Stimulated activated naive CD4-positive, alpha-beta T cell (primary cell): ENCODE measurements around the gene SMCHD1.
"Not testable (repeated sequence)": the region's sequence is repeated elsewhere in the genome, so short reads cannot be mapped to it uniquely, and the experiment has no call there.

ENCODE experiments used
- DNase-seq, 6 experiments: peaks; one replicate each; lab custom pipeline; 2025; lab: John Stamatoyannopoulos, UW

The SMCHD1 gene

DNA sequence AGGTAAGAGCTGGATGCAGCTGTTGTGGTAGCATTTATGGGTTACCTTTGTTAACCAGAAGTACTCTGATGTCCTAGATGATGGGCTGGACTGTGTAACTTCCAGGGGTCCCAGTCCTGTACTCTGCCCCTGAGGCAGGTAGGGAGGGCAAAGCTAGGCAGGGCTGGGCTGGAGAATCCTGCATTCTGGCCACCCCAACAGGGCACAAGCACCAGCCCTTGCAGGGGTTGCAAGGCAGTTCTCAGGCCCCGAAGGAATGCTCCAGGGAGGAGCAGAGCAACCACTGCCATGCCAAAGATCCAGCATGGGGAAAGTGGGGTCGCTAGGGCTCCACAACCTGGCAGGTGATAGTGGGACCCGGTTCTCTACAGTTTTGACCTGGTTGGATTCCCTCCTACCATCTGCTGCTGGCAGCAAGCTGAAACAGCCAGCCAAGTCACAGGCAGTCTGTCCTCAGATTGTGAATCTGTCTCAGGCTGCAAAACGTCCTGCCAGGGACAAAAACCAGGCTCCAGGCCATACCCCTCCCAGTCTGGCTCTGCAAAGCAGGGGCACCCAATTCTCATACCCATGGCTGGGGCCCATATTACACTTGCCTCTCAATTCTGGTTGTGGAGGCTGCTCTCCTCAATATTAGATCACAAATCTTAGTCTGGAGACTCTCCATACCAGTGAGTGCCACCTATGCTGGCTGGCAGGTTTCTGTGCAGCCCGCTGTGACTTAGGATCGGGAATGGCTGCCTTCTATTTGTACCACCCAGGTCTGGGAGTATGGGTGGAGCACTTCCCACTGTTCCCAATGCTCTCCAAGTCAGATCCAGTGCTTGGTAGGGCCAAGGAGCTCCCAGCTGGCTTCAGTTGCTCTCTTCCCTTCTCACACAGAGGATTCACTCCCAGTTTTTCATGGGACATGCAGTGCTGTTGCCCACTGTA, 61.1 kb downstream of the SMCHD1 start:
- no peak for DNase-seq

DNA sequence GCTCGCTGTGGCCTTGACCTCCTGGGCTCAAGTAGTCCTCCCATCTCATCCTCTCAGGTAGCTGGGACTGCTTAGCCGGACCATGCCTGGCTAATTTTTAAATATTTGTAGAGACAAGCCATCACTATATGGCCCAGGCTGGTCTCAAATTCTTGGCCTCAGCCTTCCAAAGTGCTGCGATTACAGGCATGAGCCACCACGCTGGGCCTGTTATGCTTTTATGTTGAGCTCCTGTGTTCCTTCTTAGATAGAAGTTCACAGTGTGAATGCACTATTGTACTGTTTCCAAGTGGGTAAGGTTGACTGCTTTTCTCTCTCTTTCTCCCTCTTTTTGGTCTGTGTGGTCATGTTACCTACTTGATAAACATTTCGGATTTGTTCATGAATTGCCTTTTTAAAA, 61.9 kb downstream of the SMCHD1 start:
- DNase-seq = no peak

DNA sequence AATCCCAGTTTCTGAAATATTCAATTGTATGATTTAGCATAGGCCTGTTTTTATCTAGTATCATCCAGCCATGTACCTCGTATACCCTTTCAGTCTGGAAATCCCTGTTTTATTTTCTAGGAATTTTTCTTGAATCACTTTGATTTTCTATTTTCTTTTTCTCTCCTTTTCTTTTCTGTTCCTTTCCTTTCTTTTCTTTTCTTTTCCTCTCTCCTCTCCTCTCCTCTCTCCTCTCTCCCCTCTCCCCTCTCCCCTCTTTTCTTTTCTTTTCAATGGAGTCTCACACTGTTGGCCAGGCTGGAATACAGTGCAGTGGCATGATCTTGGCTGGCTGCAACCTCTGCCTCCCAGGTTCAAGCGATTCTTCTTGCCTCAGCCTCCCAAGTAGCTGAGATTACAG, 63.5 kb downstream of the SMCHD1 start:
- DNase-seq = no peak

DNA sequence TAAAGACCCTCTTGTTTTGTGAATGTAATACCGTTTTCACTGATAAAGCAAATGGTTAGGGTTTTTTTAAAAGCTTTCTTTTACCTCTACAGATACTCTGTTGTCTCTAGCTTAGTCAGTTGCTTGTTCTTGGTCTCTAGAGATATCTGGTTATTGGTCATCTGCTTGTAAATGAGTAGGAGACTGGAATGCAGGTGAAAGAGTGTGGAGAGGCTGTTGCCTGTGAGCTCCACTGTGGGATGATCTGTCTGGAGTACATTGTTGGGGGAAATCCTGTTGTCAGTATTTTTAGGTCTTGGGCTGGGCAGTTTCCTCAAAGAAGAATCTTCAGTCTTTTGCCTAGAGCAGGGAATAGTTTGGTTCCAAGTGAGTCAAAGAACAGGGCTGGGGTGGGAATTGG, 67.7 kb downstream of the SMCHD1 start:
- no peak for DNase-seq

DNA sequence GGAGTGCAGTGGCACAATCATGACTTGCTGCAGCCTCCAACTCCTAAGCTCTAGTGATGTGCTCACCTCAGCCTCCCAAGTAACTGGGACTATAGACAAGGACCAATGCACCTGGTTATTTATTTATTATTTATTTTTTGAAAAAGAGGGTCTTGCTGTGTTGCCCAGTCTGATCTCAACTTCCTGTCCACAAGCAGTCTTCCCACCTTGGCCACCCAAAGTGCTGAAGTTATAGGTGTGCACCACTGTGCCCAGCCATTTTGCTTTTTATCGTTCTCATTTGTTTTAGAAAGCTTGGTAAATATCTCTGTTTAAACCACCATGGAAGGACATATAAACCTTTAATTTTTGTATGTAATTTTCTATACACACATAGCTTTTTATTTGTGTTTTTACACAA, 74.2 kb downstream of the SMCHD1 start:
- no peak for DNase-seq

DNA sequence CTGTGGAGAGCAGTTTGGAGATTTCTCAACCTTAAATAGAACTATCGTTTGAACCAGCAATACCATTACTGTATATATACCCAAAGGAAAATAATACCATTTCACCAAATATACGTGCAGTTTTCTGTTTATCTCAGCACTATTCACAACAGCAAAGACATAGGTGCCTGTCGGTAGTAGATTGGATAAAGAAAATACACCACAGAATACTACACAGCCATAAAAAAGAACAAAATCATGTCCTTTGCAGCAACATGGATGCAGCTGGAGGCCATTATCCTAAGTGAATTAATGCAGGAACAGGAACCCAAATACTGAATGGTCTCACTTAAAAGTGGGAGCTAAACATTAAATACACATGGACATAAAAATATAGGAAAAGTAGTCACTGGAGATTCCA, 81.3 kb downstream of the SMCHD1 start:
- DNase-seq = no peak

DNA sequence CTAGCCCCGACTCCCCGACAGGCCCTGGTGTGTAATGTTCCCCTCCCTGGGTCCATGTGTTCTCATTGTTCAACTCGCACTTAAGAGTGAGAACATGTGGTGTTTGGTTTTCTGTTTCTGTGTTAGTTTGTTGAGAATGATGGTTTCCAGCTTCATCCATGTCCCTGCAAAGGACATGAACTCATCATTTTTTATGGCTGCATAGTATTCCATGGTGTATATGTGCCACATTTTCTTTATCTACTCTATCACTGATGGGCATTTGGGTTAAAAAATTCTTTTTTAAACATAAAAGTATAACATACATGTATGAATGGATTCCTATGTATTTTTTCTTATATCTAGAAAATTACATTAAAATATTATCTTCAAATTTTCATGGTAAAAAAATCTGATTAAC, 84.6 kb downstream of the SMCHD1 start:
- not testable (repeated sequence) for DNase-seq

DNA sequence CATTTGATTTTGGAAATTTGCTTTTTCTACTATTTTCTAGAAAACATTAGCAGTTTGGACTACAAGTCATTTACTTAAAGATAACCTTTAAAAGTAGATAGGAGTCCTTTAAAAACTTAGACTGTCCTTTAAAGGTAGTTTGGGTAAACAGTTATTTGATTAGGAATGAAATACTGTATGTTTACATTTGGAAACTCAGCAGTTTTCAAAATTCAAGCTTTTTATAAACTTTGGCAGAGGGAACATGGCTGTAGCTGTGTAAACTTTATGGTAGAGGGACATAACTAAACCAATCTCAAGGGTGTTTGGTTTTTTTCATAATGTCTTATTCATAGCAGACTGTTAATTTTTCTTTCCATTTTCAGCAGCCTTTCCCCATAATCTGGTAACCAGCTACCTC, 90.7 kb downstream of the SMCHD1 start:
- DNase-seq = no peak

DNA sequence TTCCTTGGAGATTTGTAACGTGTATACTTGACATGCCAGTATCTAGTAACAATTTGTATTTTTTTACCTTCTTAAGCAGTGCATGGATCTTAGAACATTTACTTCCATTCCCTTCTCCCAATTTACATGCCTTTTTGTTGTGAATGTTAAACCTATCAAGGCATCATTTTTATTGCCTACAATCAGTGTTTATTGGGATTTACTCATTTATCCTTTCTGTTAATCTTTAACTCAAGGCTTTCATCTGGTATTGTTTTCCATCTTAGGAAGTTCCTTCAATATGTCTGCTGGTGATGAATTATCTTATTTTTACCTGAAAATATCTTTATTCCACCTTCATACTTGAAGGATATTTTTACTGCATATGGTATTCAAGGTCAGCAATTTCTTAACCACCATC, 102.8 kb downstream of the SMCHD1 start:
- no peak for DNase-seq

DNA sequence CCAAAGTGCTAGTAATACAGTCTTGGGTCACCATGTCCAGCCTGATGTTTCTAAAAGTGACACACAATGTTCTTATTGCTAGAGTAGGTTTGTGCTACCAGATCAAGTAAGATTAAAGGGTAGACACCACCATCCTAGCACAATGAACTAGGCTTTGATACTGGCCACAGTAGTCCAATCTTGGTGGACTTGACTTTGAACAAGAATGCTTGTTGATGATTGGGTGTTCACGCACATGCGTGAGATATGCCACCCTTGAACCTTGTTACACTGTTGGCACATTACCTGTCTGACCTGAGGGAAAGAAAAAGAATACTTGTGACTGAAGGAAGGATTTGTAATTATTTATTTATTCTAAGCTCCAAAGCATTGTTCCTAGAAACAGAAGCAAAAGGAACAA, 119.1 kb downstream of the SMCHD1 start:
- no peak for DNase-seq

DNA sequence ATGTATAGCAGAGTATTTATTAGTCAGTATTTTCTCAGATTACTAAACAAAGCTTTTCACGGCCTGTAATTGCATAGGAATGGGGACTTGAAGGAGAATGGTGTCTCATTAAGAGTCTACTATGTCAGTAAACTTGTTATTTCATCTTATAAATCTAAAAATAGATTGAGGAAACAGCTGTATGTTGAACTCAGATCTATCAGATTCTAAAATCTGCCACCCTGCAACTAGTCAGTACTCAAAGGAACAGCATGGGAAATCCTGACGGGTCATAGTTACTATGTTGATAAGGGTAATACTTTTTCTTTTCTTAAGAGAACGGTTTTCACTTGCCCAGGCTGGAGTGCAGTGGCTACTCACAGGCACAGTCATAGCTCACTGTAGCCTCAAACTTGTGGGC, 121.1 kb downstream of the SMCHD1 start:
- no peak for DNase-seq

DNA sequence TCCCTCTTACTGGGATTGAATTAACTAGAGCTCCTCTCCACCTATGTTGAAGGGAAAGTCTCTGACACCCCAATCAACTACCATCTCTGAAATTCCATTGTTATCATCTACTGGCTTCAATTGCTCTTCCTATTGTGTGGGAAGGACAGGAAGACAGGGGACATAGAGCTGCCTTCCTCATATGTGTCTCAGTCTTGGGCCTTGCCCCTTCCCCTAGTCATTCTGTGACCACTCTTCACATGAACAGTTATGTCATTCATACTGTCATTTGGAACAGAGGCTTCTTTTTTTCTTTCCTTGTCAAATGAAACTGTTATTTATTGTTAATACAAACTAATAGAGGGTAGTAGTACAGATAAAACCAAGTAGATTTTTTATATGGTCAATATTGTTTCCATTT, 121.7 kb downstream of the SMCHD1 start:
- DNase-seq = no peak

DNA sequence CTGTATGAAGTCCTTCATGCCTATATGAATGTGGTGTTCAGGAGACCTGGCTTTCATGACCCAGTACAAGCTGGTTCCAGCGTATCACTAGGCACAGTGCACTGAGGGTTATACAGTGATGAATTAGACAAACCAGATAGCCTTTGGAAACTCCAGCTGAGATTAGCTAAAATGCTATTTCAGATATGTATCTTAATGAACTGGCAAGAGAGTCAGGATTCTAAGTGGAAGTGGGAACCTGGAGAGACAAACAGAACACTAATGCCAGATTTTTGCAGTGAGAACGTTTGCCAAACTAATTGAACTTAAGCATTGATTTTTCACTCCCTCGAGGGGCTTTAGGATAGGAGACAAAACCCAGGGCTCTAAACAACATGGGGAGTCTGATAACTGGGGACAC, 125.2 kb downstream of the SMCHD1 start:
- no peak for DNase-seq

DNA sequence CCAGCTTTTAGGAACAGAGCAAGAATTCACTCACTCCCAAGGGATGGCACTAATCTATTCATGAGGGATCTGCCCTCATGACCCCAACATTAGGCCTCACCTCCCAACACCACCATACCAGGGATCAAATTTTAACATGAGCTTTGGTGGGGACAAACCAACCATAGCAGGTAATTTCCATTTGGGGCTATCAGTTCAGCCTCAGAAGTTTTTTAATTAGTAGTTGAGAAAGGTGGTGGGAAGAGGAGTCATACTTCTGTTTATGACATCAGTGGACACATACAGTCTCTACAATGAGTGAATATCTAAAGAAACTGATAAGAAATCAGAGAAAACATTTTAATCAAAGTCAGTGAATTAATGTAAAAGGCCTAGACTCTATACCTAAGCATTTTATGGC, 131.7 kb downstream of the SMCHD1 start:
- DNase-seq = no peak

DNA sequence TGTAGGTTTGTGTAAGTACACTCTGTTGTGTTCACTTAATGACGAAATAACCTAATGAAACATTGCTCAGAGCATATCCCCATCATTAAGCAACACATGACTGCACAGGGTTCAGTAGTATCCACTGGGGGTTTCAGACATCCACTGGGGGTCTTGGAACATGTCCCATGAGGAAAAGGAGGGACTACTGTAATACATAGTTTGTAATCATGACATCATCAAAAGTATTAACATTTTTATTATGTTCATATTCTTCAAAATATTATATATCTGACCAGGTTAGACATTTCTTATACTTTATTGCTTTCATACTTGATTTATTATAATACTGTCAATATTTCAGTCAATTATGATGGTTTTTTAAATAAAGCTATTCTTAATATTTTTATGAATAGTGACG, 136.9 kb downstream of the SMCHD1 start:
- DNase-seq = no peak

DNA sequence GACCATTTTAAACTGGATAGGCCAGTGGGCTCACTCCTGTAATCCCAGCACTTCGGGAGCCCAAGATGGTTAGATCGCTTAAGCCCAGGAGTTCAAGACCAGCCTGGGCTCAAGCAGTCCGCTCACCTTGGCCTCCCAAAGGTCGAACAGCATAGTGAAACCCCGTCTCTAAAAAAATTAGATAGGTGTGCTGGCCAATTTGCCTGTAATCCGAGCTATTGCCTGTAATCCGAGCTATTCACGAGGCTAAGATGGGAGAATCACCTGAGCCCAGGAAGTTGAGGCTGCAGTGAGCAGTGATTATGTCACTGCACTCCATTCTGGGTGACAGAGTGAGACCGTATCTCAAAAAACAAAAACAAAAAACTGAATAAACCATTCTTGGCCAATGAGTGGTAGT, 138.6 kb downstream of the SMCHD1 start:
- no peak for DNase-seq

DNA sequence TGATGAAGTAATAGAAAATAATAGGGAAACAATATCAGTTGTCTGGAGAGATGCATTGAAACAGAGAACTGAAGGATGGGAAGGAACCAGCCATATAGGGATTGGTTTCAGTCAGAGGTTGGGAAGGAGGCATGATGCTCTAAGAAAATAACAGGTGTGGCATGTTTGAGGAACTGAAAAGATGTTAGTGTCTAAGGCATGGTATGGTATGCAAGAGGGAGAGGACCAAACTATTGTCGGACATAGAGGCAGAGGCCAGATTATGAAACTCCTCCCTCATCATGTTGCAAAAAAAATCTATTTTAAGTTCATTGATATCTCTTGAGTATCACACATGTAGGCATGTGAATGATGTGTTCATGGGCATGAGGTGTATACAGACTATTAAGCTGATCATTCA, 142.4 kb downstream of the SMCHD1 start:
- DNase-seq = no peak

DNA sequence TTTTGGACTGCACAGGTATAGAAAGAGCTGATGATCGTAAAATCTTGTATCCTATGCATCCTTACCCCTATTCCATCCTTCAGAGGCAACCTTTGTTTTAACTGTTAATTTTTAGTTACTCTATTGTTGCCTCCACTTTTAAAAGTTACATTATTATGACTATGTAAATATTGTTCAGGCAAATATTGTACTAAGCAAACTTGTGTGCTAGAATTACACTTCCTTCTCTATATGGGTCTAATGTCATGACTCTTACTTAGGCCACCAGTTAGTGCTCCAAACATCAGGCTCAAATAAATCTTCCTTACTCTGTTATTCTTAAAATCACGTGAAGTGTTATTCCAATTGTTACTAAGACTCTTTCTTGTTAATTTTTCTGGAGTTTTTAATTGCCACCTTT, 143.8 kb downstream of the SMCHD1 start:
- DNase-seq = no peak

DNA sequence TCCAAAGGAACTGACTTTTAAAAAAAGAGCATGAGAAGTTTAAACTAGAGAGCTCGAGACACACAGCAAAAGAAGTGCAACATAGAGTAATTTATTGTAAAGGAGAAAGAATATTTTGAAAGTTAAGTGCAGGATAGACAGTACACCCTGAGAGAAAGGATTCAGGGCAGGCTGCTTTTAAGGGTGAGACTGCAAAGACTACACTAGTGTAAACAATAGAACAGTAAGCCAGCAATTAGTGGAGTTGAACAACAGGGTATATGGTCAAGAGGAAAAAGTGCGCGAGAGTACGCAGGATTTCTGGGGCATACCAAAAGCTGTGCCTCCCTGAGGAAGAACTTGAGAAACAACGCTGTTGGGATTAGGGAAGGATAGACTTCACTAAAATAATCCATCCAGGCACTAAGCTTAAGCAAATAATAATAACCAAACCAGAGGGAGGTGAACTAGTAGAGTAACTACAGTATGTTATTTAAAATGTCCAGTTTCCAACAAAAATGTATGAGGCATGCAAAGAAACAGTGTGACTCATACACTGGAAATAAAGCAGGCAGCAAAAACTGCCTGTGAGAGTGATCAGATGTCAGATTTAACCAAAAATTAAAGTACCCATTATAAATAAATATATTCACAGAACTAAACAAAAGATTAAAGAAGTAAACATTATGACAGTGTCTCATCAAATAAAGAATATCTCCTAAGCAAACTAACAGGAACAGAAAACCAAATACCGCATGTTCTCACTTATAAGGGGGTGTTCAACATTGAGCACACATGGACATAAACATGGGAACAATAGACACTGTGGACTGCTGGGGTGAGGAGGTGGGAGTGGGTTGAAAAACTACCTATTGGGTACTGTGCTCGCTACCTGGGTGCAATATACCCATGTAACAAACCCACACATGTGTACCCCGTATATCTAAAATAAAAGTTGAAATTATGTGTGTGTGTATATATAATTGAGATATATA, 150.7 kb downstream of the SMCHD1 start:
- no peak for DNase-seq

DNA sequence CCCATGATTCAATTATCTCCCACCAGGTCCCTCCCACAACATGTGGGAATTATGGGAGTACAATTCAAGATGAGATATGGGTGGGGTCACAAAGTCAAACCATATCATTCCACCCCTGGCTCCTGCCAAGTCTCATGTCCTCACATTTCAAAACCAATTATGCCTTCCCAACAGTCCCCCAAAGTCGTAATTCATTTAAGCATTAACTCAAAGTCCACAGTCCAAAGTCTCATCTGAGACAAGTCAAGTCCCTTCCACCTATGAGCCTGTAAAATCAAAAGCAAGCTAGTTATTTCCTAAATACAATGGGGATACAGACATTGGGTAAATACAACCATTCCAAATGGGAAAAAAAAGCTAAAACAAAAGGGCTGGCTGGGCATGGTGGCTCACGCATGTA, 153.1 kb downstream of the SMCHD1 start:
- DNase-seq = not testable (repeated sequence)

DNA sequence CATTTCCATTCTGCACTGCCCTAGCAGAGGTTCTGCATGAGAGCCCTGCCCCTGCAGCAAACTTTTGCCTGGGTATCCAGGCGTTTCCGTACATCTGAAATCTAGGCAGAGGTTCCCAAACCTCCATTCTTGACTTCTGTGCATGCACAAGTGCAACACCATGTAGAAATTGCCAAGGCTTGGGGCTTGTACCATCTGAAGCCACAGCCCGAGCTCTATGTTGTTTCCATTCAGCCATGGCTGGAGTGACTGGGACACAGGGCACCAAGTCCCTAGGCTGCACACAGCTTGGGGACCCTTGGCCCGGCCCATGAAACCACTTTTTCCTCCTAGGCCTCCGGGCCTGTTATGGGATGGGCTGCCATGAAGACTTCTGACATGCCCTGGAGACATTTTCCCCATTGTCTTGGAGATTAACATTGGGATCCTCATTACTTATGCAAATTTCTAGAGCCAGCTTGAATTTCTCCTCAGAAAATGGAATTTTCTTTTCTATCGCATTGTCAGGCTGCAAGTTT, 154.2 kb downstream of the SMCHD1 start:
- not testable (repeated sequence) for DNase-seq

DNA sequence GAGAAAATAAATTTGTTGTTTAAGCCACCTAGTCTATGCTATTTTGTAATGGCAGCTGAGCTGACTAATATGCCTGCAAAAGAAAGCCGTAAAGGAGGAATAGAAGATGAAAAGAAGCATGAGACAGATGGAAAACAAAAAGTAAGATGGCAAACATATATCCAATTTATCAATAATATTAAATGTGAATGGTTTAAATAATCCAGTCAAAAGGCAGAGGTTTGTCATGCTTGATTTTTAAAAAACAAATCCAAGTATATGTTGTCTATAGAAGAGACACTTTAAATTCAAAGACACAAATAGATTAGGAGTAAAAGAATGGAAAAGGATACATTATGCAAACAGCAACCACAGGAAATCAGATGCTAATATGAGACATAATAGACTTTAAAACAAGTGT, 155.9 kb downstream of the SMCHD1 start:
- DNase-seq = no peak

DNA sequence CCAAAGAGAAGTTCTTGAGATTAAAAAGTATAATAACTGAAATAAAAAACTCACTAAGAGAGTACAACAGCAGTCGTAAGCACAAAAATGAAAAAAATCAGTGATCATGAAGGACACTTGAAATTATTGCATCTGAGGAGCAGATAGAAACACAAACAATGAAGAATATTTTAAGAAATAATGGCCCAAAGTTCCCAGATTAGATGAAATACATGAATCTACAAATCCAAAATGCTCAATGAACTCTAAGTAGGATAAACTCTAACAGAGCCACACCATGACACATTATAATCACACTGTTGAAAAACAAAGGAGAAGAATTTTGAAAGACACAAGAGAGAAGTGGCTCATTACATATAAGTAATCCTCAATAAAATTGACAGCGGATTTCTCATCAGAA, 159.4 kb downstream of the SMCHD1 start:
- DNase-seq = no peak
